Vagina (tissue), 2 donors: ENCODE data around the gene ARPC4.

Experiments used
- CTCF ChIP-seq, 3 experiments: fragments of 450-650 bp in 2 of 3; fragments of 200-600 bp in 1 of 3; sonication (generic) in 1 of 3; IDR thresholded peaks; one replicate each; pipeline ENCODE4 v1.5.1; 2017 to 2019; ENCODE audit warnings: antibody characterized with exemption in 3 of 3, mild to moderate bottlenecking in 2 of 3, moderate library complexity in 2 of 3
- POLR2A ChIP-seq, 2 donors: fragments of 450-650 bp; IDR thresholded peaks; one replicate each; pipeline ENCODE4 v1.6.1; 2017; ENCODE audit warnings: antibody characterized with exemption in 2 of 2, mild to moderate bottlenecking in 2 of 2, moderate library complexity in 2 of 2
- POLR2AphosphoS5 ChIP-seq, 2 donors: sonication (generic); formaldehyde crosslinking; IDR thresholded peaks; one replicate each; pipeline ENCODE4 v1.9.0; 2017; ENCODE audit warnings: antibody characterized with exemption in 2 of 2, mild to moderate bottlenecking in 2 of 2, low read depth in 1 of 2; ENCODE audit not compliant: insufficient read depth in 1 of 2

GRCh38 chr3:9767418-9767817 lies 25.5 kb upstream of the ARPC4 start:
- TF ChIP-seq POLR2AphosphoS5 (IDR thresholded peaks at IDR 0.05; ENCODE audit: insufficient read depth in 1 of 2, low read depth in 1 of 2) (no peak), CTCF (IDR thresholded peaks at IDR 0.05) (no peak), POLR2A (IDR thresholded peaks at IDR 0.05) (no peak)
